AG09319 (cell line): ENCODE measurements around the gene TSPO.

ENCODE experiments used
- DNase-seq: peaks from one replicate; pipeline ENCODE4 v3.0.0-alpha.2; 2010; ENCODE audit warnings: low read depth; ENCODE audit errors: extremely low read depth
- TF ChIP-seq, protein P1 (sequence below): IDR thresholded peaks from 2 replicates; pipeline ENCODE4 v1.5.1; 2011; ENCODE audit warnings: low read depth, mild to moderate bottlenecking, inconsistent platforms, low read length, moderate library complexity

Gene TSPO

DNA sequence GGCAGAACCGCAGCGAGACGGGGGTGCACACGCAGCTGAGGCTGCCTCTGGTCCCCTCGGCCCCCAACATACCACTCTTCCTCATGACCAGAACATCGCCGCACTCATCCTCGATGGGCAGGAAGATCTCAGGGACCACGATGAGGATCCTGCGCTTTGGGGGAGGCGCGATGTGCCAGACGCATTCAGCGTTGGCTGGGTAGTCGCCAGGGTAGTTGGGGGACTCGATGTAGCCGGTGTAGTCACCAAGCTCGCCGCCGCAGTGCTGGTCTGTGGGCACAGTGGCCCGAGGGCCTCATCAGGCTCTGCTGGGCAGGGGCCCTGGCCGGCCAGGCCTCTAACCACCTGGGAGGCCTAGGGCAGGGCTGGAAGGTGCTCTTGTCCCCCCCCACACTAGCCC lies 58.6 kb downstream of the TSPO start:
- TF ChIP-seq, protein P1, sequence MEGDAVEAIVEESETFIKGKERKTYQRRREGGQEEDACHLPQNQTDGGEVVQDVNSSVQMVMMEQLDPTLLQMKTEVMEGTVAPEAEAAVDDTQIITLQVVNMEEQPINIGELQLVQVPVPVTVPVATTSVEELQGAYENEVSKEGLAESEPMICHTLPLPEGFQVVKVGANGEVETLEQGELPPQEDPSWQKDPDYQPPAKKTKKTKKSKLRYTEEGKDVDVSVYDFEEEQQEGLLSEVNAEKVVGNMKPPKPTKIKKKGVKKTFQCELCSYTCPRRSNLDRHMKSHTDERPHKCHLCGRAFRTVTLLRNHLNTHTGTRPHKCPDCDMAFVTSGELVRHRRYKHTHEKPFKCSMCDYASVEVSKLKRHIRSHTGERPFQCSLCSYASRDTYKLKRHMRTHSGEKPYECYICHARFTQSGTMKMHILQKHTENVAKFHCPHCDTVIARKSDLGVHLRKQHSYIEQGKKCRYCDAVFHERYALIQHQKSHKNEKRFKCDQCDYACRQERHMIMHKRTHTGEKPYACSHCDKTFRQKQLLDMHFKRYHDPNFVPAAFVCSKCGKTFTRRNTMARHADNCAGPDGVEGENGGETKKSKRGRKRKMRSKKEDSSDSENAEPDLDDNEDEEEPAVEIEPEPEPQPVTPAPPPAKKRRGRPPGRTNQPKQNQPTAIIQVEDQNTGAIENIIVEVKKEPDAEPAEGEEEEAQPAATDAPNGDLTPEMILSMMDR: no peak
- DNase-seq: no peak

DNA sequence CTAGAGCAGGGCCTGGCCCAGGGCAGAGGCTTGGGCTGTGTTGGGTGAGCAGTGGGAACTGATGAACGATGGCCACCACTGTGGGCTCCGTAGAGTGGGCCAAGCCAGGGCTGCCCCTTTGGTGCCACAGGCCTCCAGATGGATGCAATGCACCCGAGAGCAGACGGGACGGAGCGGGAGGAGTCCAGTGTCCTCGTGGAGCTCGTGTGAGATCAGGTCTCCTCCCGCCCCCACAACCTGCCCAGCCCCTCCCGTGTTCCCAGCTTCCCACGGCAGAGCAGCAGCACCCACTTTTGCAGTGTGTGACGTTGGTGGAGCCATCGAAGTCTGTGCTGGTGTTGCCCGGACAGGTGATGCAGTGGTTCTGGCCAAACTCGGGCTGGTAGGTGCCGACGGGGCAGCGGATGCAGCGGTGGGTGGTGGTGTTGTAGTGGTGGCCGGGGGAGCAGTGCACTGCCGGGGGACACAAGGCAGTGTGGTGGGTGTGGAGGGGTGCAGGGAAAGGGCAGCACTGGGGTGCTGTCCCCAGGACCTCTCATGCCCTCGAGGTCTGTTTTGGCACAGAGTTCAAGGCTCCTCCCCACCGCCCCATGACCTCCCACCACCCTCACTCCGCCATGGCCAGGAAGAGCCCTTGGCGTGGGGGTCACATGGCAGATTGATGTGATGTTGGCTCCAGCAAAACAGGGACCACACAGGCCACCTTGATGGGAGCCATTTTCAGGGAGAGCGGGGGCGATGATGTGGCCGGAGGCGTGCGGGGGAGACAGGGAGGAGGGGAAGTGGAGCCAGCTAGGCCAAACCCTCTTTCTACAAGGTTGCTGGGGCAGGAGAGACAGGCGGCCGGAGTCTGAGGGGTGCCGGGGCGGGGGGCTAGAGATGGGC lies 59.5 kb downstream of the TSPO start:
- no peak for DNase-seq
- TF ChIP-seq, protein P1: no peak

DNA sequence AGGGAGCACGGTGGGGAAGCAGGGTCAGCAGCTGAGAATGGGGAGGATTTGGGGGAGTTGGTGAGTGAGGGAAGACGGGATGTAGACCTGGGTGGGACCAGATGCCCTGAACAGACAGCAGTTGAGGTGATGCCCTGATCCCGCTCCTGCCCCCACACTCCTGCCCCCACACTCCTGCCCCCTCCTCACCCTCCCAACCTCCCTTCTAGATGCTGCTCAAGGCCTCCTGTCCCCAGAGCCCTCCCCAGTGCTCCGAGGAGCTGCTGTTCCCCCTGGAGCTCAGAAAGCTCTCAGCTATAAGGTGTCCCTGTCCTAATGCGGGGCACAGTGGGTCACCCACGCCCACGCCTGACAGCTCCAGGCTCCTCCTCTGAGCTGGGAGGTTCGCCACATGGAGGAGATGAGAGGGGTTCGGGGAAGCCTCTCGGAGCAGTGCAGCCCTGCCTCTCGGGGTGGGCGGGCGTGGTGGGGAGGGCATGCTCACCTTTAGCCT lies 60.6 kb downstream of the TSPO start:
- TF ChIP-seq, protein P1: no peak
- no peak for DNase-seq

- TF ChIP-seq, protein P1: no peak
- no peak for DNase-seq
Measured at GRCh38 chr22:43212434-43212952, 61.1 kb downstream of the TSPO start.
